ENCODE results near the gene BYSL. TPM values are rescaled to one million over a fixed set of nuclear protein-coding genes. Genes with fewer than 3 reads are reported as not detected.

Gene BYSL
- total RNA-seq, 1 experiment from 2014 or later, result 46.5 TPM

- no peaks in the 10 kb centered on the region for H3K9me3 ChIP-seq (ENCODE audit: low read length)
- H3K27ac ChIP-seq (ENCODE audit: low read length), result no peak overlapping the region
- ATAC-seq, result no peak
- intact Hi-C loops (cut with micrococcal nuclease), result no loop called here
- no peak for DNase-seq
- H3K9ac ChIP-seq (ENCODE audit: low read length), result no peak overlapping the region
- H3K4me1 ChIP-seq (ENCODE audit: insufficient read depth, low read length), result peaks cover 20% of the 10 kb centered on the region
- TF ChIP-seq EZH2phosphoT487 (IDR thresholded peaks at IDR 0.05; ENCODE audit: borderline replicate concordance, low read length), result no peak
- no peak for TF ChIP-seq EZH2 (IDR thresholded peaks at IDR 0.05; ENCODE audit: low read length, unreplicated experiment)
- H3K4me2 ChIP-seq (ENCODE audit: low read length), result no peak overlapping the region
- POLR2A ChIA-PET (ENCODE audit: unreplicated experiment), result no interaction called here
- no peak overlapping the region for H3K4me3 ChIP-seq (ENCODE audit: low read length)
- no peaks in the 10 kb centered on the region for H3K9me2 ChIP-seq (replicated peaks; ENCODE audit: low read length)
- H2AFZ ChIP-seq (ENCODE audit: low read length), result no peak overlapping the region
- BruUV-seq (replicated peaks), result no TSS peak
- CTCF ChIA-PET, result no interaction called here
- no peaks in the 10 kb centered on the region for H3F3A ChIP-seq (ENCODE audit: low read length, unreplicated experiment)
- H3K79me2 ChIP-seq (ENCODE audit: low read length), result no peaks in the 10 kb centered on the region
- no peaks in the 10 kb centered on the region for H4K20me1 ChIP-seq (ENCODE audit: low read length)
- H3K36me3 ChIP-seq (ENCODE audit: low read depth, low read length), result no peaks in the 10 kb centered on the region
- no peaks in the 10 kb centered on the region for H3K27me3 ChIP-seq (ENCODE audit: low read length)
Observed at GRCh38 chr6:41965429-41966213, 44.3 kb downstream of the BYSL start.

DNA sequence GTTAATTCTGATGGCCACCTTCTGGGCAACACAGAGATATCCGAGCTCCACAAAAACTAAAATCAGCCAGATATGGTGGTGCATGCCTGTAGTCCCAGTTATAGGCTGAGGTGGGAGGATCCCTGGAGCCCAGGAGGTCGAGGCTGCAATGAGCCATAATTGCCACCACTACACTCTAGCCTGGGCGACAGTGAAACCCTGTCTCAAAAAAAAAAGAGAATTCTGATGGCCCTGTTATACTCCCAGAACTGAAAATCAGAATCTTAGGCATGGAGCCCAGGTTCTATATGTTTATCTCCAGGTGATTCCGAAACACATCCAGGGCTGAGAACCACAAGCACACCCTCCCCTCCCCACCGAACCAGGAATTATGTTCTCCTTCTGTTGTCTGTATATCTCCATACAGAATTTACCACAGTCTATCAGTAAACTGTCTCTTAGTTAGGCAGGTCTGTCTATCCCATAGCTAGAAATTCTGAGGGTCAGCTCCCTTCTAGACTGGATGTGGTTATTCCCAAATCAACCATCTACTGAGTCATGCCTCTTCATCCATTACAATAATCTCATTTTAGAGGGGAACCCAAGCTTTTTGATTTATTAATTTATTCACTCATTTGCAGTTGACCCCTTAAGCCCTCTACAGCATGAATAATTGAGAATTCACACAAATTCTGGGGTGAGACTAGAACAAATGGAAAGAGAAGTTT is 45.1 kb downstream of the BYSL start:
- DNase-seq, result no peak
- BruUV-seq (replicated peaks), result no TSS peak
- POLR2A ChIA-PET (ENCODE audit: unreplicated experiment), result no interaction called here
- Histone ChIP-seq H4K20me1 (ENCODE audit: low read length) (no peaks in the 10 kb centered on the region), H3K79me2 (ENCODE audit: low read length) (no peaks in the 10 kb centered on the region), H3K27ac (ENCODE audit: low read length) (peak overlapping the region; percentile 27; the same call in 1 of the 2 replicates), H3K9me2 (replicated peaks; ENCODE audit: low read length) (no peaks in the 10 kb centered on the region), H3K36me3 (ENCODE audit: low read depth, low read length) (no peaks in the 10 kb centered on the region), H2AFZ (ENCODE audit: low read length) (peak overlapping the region; percentile 33; the same call in 1 of the 2 replicates), H3K9ac (ENCODE audit: low read length) (no peak overlapping the region), H3K27me3 (ENCODE audit: low read length) (no peaks in the 10 kb centered on the region), H3K9me3 (ENCODE audit: low read length) (no peaks in the 10 kb centered on the region), H3K4me3 (ENCODE audit: low read length) (no peak overlapping the region), H3K4me2 (ENCODE audit: low read length) (no peak overlapping the region; the same call in 1 of the 2 replicates), H3F3A (ENCODE audit: low read length, unreplicated experiment) (no peaks in the 10 kb centered on the region), H3K4me1 (ENCODE audit: insufficient read depth, low read length) (peaks cover 20% of the 10 kb centered on the region)
- CTCF ChIA-PET, result no interaction called here
- TF ChIP-seq EZH2 (IDR thresholded peaks at IDR 0.05; ENCODE audit: low read length, unreplicated experiment) (no peak), EZH2phosphoT487 (IDR thresholded peaks at IDR 0.05; ENCODE audit: borderline replicate concordance, low read length) (no peak), CTCF (conservative IDR thresholded peaks at IDR 0.05; ENCODE audit: low read depth, low read length) (no peak)
- no peak for ATAC-seq
- intact Hi-C loops (cut with micrococcal nuclease), result no loop called here

GRCh38 chr6:41966961-41967311 is 45.6 kb downstream of the BYSL start:
- H3K9me3 ChIP-seq (ENCODE audit: low read length), result no peaks in the 10 kb centered on the region
- no peaks in the 10 kb centered on the region for H3K36me3 ChIP-seq (ENCODE audit: low read depth, low read length)
- ATAC-seq, result peak; percentile 43
- H3K27ac ChIP-seq (ENCODE audit: low read length), result peak overlapping the region; percentile 27; the same call in 1 of the 2 replicates
- intact Hi-C loops (cut with micrococcal nuclease), result no loop called here
- CTCF ChIA-PET, result no interaction called here
- H2AFZ ChIP-seq (ENCODE audit: low read length), result peak overlapping the region; percentile 33
- H3K4me2 ChIP-seq (ENCODE audit: low read length), result peak overlapping the region; percentile 14; the same call in 1 of the 2 replicates
- H3F3A ChIP-seq (ENCODE audit: low read length, unreplicated experiment), result no peaks in the 10 kb centered on the region
- TF ChIP-seq EZH2phosphoT487 (IDR thresholded peaks at IDR 0.05; ENCODE audit: borderline replicate concordance, low read length), result no peak
- TF ChIP-seq CTCF (conservative IDR thresholded peaks at IDR 0.05; ENCODE audit: low read depth, low read length), result no peak
- TF ChIP-seq EZH2 (IDR thresholded peaks at IDR 0.05; ENCODE audit: low read length, unreplicated experiment), result no peak
- no peaks in the 10 kb centered on the region for H3K79me2 ChIP-seq (ENCODE audit: low read length)
- H3K27me3 ChIP-seq (ENCODE audit: low read length), result no peaks in the 10 kb centered on the region
- H3K9me2 ChIP-seq (replicated peaks; ENCODE audit: low read length), result no peaks in the 10 kb centered on the region
- H3K4me1 ChIP-seq (ENCODE audit: insufficient read depth, low read length), result peaks cover 14% of the 10 kb centered on the region
- no peak overlapping the region for H3K9ac ChIP-seq (ENCODE audit: low read length)
- H3K4me3 ChIP-seq (ENCODE audit: low read length), result no peak overlapping the region
- no TSS peak for BruUV-seq (replicated peaks)
- no peaks in the 10 kb centered on the region for H4K20me1 ChIP-seq (ENCODE audit: low read length)
- POLR2A ChIA-PET (ENCODE audit: unreplicated experiment), result no interaction called here
- DNase-seq, result peak; percentile 71

Measured in PC-3 (cell line).